RCC 7860 (cell line): ENCODE data around the gene PWWP2B.
A peak's percentile ranks its signal among the peaks of the same experiment; 100 is the strongest.
"Not testable (repeated sequence)": the region's sequence is repeated elsewhere in the genome, so short reads cannot be mapped to it uniquely, and the experiment has no call there.

Experiments used
- DNase-seq: peaks from one replicate; pipeline ENCODE4 v3.0.0-alpha.2; 2015; ENCODE audit warnings: low spot score
- FAIRE-seq: peaks from 2 replicates; lab custom pipeline; 2012; peaks lifted over from hg19 to GRCh38; lab: Jason Lieb, UNC

PWWP2B gene

GRCh38 chr10:132429281-132430230 is 32.6 kb downstream of the PWWP2B start:
- DNase-seq: no peak
- no peak for FAIRE-seq

GRCh38 chr10:132430231-132430743 is 33.3 kb downstream of the PWWP2B start:
- FAIRE-seq: no peak

GRCh38 chr10:132430861-132431271 is 33.9 kb downstream of the PWWP2B start:
- DNase-seq (no peak), FAIRE-seq (no peak)

More at GRCh38 chr10:132430231-132430743, 33.3 kb downstream of the PWWP2B start:
- DNase-seq: no peak

GRCh38 chr10:132431537-132432175 is 34.7 kb downstream of the PWWP2B start:
- no peak for FAIRE-seq
- DNase-seq: no peak

- DNase-seq (no peak), FAIRE-seq (no peak)
Observed at GRCh38 chr10:132432176-132432540, 35.2 kb downstream of the PWWP2B start.

- FAIRE-seq (no peak), DNase-seq (no peak)
Observed at GRCh38 chr10:132433671-132434340, 36.8 kb downstream of the PWWP2B start.

- DNase-seq: no peak
- no peak for FAIRE-seq
Observed at GRCh38 chr10:132434405-132435005, 37.5 kb downstream of the PWWP2B start.

- not testable (repeated sequence) for DNase-seq, FAIRE-seq
Observed at GRCh38 chr10:132435320-132435719, 38.3 kb downstream of the PWWP2B start.

- not testable (repeated sequence) for DNase-seq, FAIRE-seq
Observed at GRCh38 chr10:132436096-132436495, 39.1 kb downstream of the PWWP2B start.

- peak; percentile 49 for DNase-seq
- FAIRE-seq: no peak
Observed at GRCh38 chr10:132436861-132437410, 39.9 kb downstream of the PWWP2B start.

- no peak for DNase-seq
- no peak for FAIRE-seq
Observed at GRCh38 chr10:132437541-132437950, 40.5 kb downstream of the PWWP2B start.

GRCh38 chr10:132438091-132439024 is 41.4 kb downstream of the PWWP2B start:
- no peak for DNase-seq
- no peak for FAIRE-seq

- FAIRE-seq: no peak
Observed at GRCh38 chr10:132439025-132439388, 42.0 kb downstream of the PWWP2B start.

GRCh38 chr10:132439424-132440163 is 42.6 kb downstream of the PWWP2B start:
- FAIRE-seq (no peak), DNase-seq (no peak)

More at GRCh38 chr10:132439025-132439388, 42.0 kb downstream of the PWWP2B start:
- DNase-seq: no peak

GRCh38 chr10:132440791-132441565 is 44.0 kb downstream of the PWWP2B start:
- FAIRE-seq (no peak), DNase-seq (no peak)

GRCh38 chr10:132441818-132442524 is 45.0 kb downstream of the PWWP2B start:
- DNase-seq: no peak
- FAIRE-seq: no peak

- FAIRE-seq: no peak
Observed at GRCh38 chr10:132442636-132443035, 45.6 kb downstream of the PWWP2B start.

More at GRCh38 chr10:132442636-132443035, 45.6 kb downstream of the PWWP2B start:
- no peak for DNase-seq
